HCT116 (cell line): ENCODE measurements around the gene TEKT3. TPM values are rescaled to one million over a fixed set of nuclear protein-coding genes. Genes with fewer than 3 reads are reported as not detected.

Source experiments
- ATAC-seq: fragments of 200-7000 bp; cut with Tn5 transposase; 2 replicates; pipeline ENCODE4 v1.9.1; 2020; ENCODE audit warnings: mild to moderate bottlenecking, moderate library complexity
- BruUV-seq: library from RNA; stranded (reverse); fragments of 400-500 nt; replicated peaks from 2 replicates; lab custom pipeline; 2021; lab: Mats Ljungman, UMichigan
- CTCF ChIA-PET: fragments of 300-600 bp; sonication (Branson Sonifier 250); formaldehyde crosslinking; loops from one replicate; lab custom pipeline; 2021; ENCODE audit warnings: antibody characterized with exemption; lab: Charles Lee
- POLR2A ChIA-PET: fragments of 300-600, 350-600 bp; sonication (Branson Sonifier 250); formaldehyde crosslinking; loops from one replicate; lab custom pipeline; 2021; ENCODE audit warnings: antibody characterized with exemption; lab: Charles Lee
- RAD21 ChIA-PET, 2 experiments: fragments of 300-600 bp; sonication (Branson Sonifier 250); formaldehyde crosslinking; loops; one replicate each; lab custom pipeline; 2023; ENCODE audit warnings: low total read pairs in 2 of 2; ENCODE audit not compliant: uncharacterized antibody in 2 of 2, unreplicated experiment in 2 of 2, low non-redundant PET in 1 of 2; lab: Charles Lee
- DNase-seq: peaks from one replicate; pipeline ENCODE4 v3.0.0-alpha.2; 2010; ENCODE audit warnings: low read depth, low spot score
- H2AFZ ChIP-seq: fragments of 200-600 bp; shearing (Covaris generic), sonication (generic); 2 replicates; pipeline ENCODE4 v1.6.1; 2017; ENCODE audit warnings: low read depth, mixed run types, mixed read lengths, antibody characterized with exemption, low read length; ENCODE audit not compliant: poor library complexity, severe bottlenecking
- H3K27ac ChIP-seq: 2 replicates; pipeline ENCODE4 v1.5.1; 2012; ENCODE audit warnings: low read depth, low read length
- H3K27me3 ChIP-seq: fragments of 200-600 bp; sonication (generic); 2 replicates; pipeline ENCODE4 v1.6.1; 2016; ENCODE audit warnings: mixed run types, low read length, mixed read lengths; ENCODE audit not compliant: insufficient read depth
- H3K36me3 ChIP-seq, 2 experiments: fragments of 200-500 bp in 1 of 2; fragments of 200-600 bp in 1 of 2; sonication (Bioruptor generic) in 1 of 2; sonication (generic) in 1 of 2; 2 replicates each; pipeline versions ENCODE4 v1.5.1 to v1.6.1; 2014 to 2016; ENCODE audit warnings: low read length in 2 of 2, inconsistent platforms in 1 of 2, mixed read lengths in 1 of 2, mixed run types in 1 of 2; ENCODE audit not compliant: insufficient read depth in 2 of 2, control insufficient read depth in 1 of 2
- H3K4me1 ChIP-seq, 2 experiments: fragments of 200-600 bp in 1 of 2; sonication (generic) in 1 of 2; 2 replicates each; pipeline versions ENCODE4 v1.5.1 to v1.6.1; 2012 to 2017; ENCODE audit warnings: low read length in 2 of 2, inconsistent platforms in 1 of 2, mild to moderate bottlenecking in 1 of 2, mixed read lengths in 1 of 2, mixed run types in 1 of 2, moderate library complexity in 1 of 2; ENCODE audit not compliant: insufficient read depth in 2 of 2, control insufficient read depth in 1 of 2
- H3K4me2 ChIP-seq: fragments of 200-600 bp; sonication (generic); 2 replicates; pipeline ENCODE4 v1.6.1; 2017; ENCODE audit warnings: mixed run types, low read length, mixed read lengths
- H3K4me3 ChIP-seq, 2 experiments: fragments of 200-600 bp in 1 of 2; sonication (generic) in 1 of 2; replicated peaks in 1 of 2; 2 replicates each; pipeline ENCODE4 v1.5.1; 2011 to 2016; ENCODE audit warnings: low read length in 2 of 2, control low read depth in 1 of 2, low read depth in 1 of 2, mild to moderate bottlenecking in 1 of 2, mixed read lengths in 1 of 2, mixed run types in 1 of 2
- H3K79me2 ChIP-seq: fragments of 200-600 bp; sonication (generic); 2 replicates; pipeline ENCODE4 v1.6.1; 2017; ENCODE audit warnings: mild to moderate bottlenecking, mixed run types, low read length, moderate library complexity, mixed read lengths; ENCODE audit not compliant: insufficient read depth
- H3K9ac ChIP-seq: fragments of 200-600 bp; sonication (generic); 2 replicates; pipeline ENCODE4 v1.6.1; 2016; ENCODE audit warnings: low read length, mixed read lengths
- H3K9me2 ChIP-seq: fragments of 200-600 bp; sonication (generic), shearing (Covaris generic); 2 replicates; pipeline ENCODE4 v1.6.1; 2017; ENCODE audit warnings: mixed run types, mild to moderate bottlenecking, moderate library complexity; ENCODE audit not compliant: insufficient read depth
- H3K9me3 ChIP-seq, 2 experiments: fragments of 200-500 bp in 1 of 2; fragments of 200-600 bp in 1 of 2; sonication (Bioruptor generic) in 1 of 2; sonication (generic) in 1 of 2; 2 replicates each; pipeline ENCODE4 v1.6.1; 2014 to 2017; ENCODE audit warnings: low read length in 2 of 2, mixed read lengths in 2 of 2, inconsistent platforms in 1 of 2, low read depth in 1 of 2, mild to moderate bottlenecking in 1 of 2, mixed run types in 1 of 2, moderate library complexity in 1 of 2; ENCODE audit not compliant: control insufficient read depth in 1 of 2, insufficient read depth in 1 of 2
- H4K20me1 ChIP-seq: fragments of 200-600 bp; sonication (generic), shearing (Covaris generic); 2 replicates; pipeline ENCODE4 v1.6.1; 2017; ENCODE audit warnings: mixed run types, mild to moderate bottlenecking, moderate library complexity; ENCODE audit not compliant: insufficient read depth
- ATF3 ChIP-seq: IDR thresholded peaks from 2 replicates; pipeline ENCODE4 v1.6.1; 2012
- CTCF ChIP-seq, 3 experiments: fragments of 200-600 bp in 1 of 3; sonication (generic) in 1 of 3; IDR thresholded peaks in 2 of 3; conservative IDR thresholded peaks in 1 of 3; 2 replicates each; pipeline ENCODE4 v1.5.1; 2012 to 2017; ENCODE audit warnings: low read depth in 2 of 3, low read length in 2 of 3, antibody characterized with exemption in 1 of 3, borderline replicate concordance in 1 of 3, control low read depth in 1 of 3, mild to moderate bottlenecking in 1 of 3, mixed read lengths in 1 of 3, mixed run types in 1 of 3, moderate library complexity in 1 of 3; ENCODE audit not compliant: insufficient read depth in 1 of 3
- EGR1 ChIP-seq: IDR thresholded peaks from 2 replicates; pipeline ENCODE4 v1.6.1; 2012; ENCODE audit warnings: low read depth
- EZH2phosphoT487 ChIP-seq: fragments of 200-600 bp; IDR thresholded peaks from 2 replicates; pipeline ENCODE4 v1.6.1; 2018; ENCODE audit warnings: antibody characterized with exemption, borderline replicate concordance
- FOSL1 ChIP-seq: IDR thresholded peaks from 2 replicates; pipeline ENCODE4 v1.6.1; 2012; ENCODE audit warnings: low read depth
- POLR2A ChIP-seq: IDR thresholded peaks from 2 replicates; pipeline ENCODE4 v1.7.0; 2011; ENCODE audit warnings: borderline replicate concordance; ENCODE audit not compliant: insufficient read depth, insufficient read length; ENCODE audit errors: extremely low read depth
- POLR2AphosphoS5 ChIP-seq: IDR thresholded peaks from 2 replicates; pipeline ENCODE4 v1.6.1; 2011; ENCODE audit warnings: mild to moderate bottlenecking, low read depth, low read length, moderate library complexity
- SIN3A ChIP-seq: IDR thresholded peaks from 2 replicates; pipeline ENCODE4 v1.6.1; 2012; ENCODE audit warnings: low read depth
- SP1 ChIP-seq: IDR thresholded peaks from 2 replicates; pipeline ENCODE4 v1.6.1; 2012; ENCODE audit warnings: low read depth
- YY1 ChIP-seq: IDR thresholded peaks from 2 replicates; pipeline ENCODE4 v1.6.1; 2011; ENCODE audit warnings: low read length, low read depth, moderate library complexity, mild to moderate bottlenecking; ENCODE audit not compliant: insufficient replicate concordance; ENCODE audit errors: extremely low read depth
- ZBTB33 ChIP-seq: IDR thresholded peaks from 2 replicates; pipeline ENCODE4 v1.6.1; 2011; ENCODE audit warnings: mild to moderate bottlenecking, low read length, moderate library complexity; ENCODE audit not compliant: insufficient replicate concordance; ENCODE audit errors: extremely low read depth
- ZNF274 ChIP-seq: fragments of 200-500 bp; sonication (Bioruptor generic); IDR thresholded peaks from 2 replicates; pipeline ENCODE4 v1.6.1; 2014; ENCODE audit warnings: mild to moderate bottlenecking, low read depth, low read length, inconsistent platforms
- intact Hi-C: fragments of 100-400 bp; cut with micrococcal nuclease; formaldehyde crosslinking; loops from 2 replicates; pipeline ENCODE4 v1.10.0; 2022
- total RNA-seq: library from RNA; stranded (reverse); gene quantifications from one replicate; pipeline ENCODE4 v1.2.1, GENCODE V29; 2021; ENCODE audit not compliant: unreplicated experiment

Gene TEKT3
- total RNA-seq, 1 experiment from 2014 or later: 0.64 TPM

GRCh38 chr17:15361151-15361550 is 19.8 kb upstream of the TEKT3 start (continued):
- no peak for TF ChIP-seq CTCF (IDR thresholded peaks at IDR 0.05 in 2 of 3, conservative IDR thresholded peaks at IDR 0.05 in 1 of 3; ENCODE audit: borderline replicate concordance in 1 of 3, insufficient read depth in 1 of 3, low read depth in 2 of 3, low read length in 2 of 3)
- no peak for TF ChIP-seq POLR2AphosphoS5
- TF ChIP-seq ZBTB33: no peak
- TF ChIP-seq SIN3A: no peak
- TF ChIP-seq POLR2A: no peak
- TF ChIP-seq EZH2phosphoT487: no peak
- TF ChIP-seq SP1: no peak
- TF ChIP-seq FOSL1: no peak
- TF ChIP-seq, all 23 proteins: peak for 0

GRCh38 chr17:15354256-15354655 is 12.9 kb upstream of the TEKT3 start:
- TF ChIP-seq YY1 (no peak), ATF3 (no peak), EZH2phosphoT487 (no peak), ZNF274 (no peak), ZBTB33 (no peak), EGR1 (no peak)
- Histone ChIP-seq H3K36me3 (no peaks in the 10 kb centered on the region), H3K9ac (no peak overlapping the region), H3K4me3 (no peak overlapping the region), H3K4me2 (no peak overlapping the region), H4K20me1 (no peaks in the 10 kb centered on the region), H2AFZ (no peak overlapping the region), H3K27ac (no peak overlapping the region), H3K9me2 (no peaks in the 10 kb centered on the region), H3K4me1 (no peaks in the 10 kb centered on the region), H3K27me3 (no peaks in the 10 kb centered on the region), H3K9me3 (no peaks in the 10 kb centered on the region), H3K79me2 (no peaks in the 10 kb centered on the region)
- RAD21 ChIA-PET: no interaction called here
- POLR2A ChIA-PET: no interaction called here
- intact Hi-C loops: no loop called here
- ATAC-seq (no peak), DNase-seq (no peak)
- no TSS peak for BruUV-seq
- CTCF ChIA-PET: no interaction called here
